ENCODE measurements around the gene TIPARP. TPM values are rescaled to one million over a fixed set of nuclear protein-coding genes. Genes with fewer than 3 reads are reported as not detected.

Gene TIPARP
- total and polyA plus RNA-seq, 7 donors: 12.2 to 42.8 (median 25.8) TPM

DNA sequence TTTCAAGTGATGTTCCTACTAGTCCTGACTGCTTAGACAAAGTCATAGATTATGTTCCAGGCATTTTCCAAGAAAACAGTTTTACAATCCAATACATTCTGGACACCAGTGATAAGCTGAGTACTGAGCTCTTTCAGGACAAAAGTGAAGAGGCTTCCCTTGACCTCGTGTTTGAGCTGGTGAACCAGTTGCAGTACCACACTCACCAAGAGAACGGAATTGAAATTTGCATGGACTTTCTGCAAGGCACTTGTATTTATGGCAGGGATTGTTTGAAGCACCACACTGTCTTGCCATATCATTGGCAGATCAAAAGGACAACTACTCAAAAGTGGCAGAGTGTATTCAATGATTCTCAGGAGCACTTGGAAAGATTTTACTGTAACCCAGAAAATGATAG, 3.8 kb downstream of the TIPARP start:
- Histone ChIP-seq H3K27me3 (no peaks in the 10 kb centered on the region), H3K9me3 (no peaks in the 10 kb centered on the region), H3K4me1 (peaks cover 0 to 77% (median 63%) of the 10 kb centered on the region in 4 donors), H3K36me3 (peaks cover 0 to 32% (median 3%) of the 10 kb centered on the region in 4 donors), H3K4me3 (peak overlapping the region in 1 of 4 donors; percentile 11), H3K27ac (no peak overlapping the region)
- intact Hi-C loops (cut with DNase I): loop anchor here (5.0 kb wide), 1 partner anchor 141 kb away; no protein-coding TSS in a partner anchor
- TF ChIP-seq POLR2AphosphoS5 (IDR thresholded peaks at IDR 0.05) (no peak), POLR2A (IDR thresholded peaks at IDR 0.05) (no peak), EP300 (IDR thresholded peaks at IDR 0.05) (no peak)
- TF ChIP-seq, protein P1, sequence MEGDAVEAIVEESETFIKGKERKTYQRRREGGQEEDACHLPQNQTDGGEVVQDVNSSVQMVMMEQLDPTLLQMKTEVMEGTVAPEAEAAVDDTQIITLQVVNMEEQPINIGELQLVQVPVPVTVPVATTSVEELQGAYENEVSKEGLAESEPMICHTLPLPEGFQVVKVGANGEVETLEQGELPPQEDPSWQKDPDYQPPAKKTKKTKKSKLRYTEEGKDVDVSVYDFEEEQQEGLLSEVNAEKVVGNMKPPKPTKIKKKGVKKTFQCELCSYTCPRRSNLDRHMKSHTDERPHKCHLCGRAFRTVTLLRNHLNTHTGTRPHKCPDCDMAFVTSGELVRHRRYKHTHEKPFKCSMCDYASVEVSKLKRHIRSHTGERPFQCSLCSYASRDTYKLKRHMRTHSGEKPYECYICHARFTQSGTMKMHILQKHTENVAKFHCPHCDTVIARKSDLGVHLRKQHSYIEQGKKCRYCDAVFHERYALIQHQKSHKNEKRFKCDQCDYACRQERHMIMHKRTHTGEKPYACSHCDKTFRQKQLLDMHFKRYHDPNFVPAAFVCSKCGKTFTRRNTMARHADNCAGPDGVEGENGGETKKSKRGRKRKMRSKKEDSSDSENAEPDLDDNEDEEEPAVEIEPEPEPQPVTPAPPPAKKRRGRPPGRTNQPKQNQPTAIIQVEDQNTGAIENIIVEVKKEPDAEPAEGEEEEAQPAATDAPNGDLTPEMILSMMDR (IDR thresholded peaks at IDR 0.05): no peak
- 79 to 89% methylated on average over 2 of the region's 2 CpGs for WGBS, 2 donors
- DNase-seq: no peak

DNA sequence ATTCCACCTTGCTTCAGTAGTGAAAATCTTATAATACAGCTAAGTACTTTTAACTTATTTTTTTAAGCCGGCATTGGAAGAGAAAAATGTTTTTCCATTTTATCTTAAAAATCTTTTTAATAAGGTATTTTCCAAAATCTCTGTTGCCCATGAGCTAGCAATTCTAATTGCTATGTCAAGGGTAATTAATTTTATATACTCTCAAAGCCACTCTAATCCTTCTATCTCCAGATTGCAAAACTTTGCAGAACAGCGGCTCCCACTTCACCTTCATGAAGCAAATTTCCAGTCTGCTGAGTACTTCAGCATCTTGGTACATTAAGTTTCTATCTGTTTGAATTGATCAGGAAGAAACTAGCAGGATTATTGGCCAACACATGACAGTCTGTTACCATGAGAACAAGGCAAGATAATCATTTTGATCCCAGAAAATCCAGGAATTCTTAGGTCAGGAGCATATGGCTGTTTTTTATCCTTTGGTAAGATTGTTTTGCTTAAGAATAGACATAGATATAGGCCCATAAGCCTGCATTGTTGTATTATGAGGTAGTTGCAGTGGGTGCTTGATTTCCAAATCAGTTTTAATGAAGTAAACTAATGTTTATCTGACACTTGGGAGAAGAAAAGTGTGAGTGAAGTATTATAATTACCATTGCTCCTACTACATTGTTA, 6.0 kb downstream of the TIPARP start:
- Histone ChIP-seq H3K27me3 (no peaks in the 10 kb centered on the region), H3K9me3 (no peaks in the 10 kb centered on the region), H3K27ac (peak overlapping the region in 2 of 4 donors; percentile 21 to 47), H3K4me3 (peak overlapping the region in 1 of 4 donors; percentile 15), H3K4me1 (peaks cover 0 to 93% (median 77%) of the 10 kb centered on the region in 4 donors), H3K36me3 (peaks cover 0 to 32% (median 3%) of the 10 kb centered on the region in 4 donors)
- intact Hi-C loops (cut with DNase I): no loop called here
- TF ChIP-seq EP300 (IDR thresholded peaks at IDR 0.05) (no peak), POLR2A (IDR thresholded peaks at IDR 0.05) (no peak), POLR2AphosphoS5 (IDR thresholded peaks at IDR 0.05) (no peak)
- TF ChIP-seq, protein P1 (IDR thresholded peaks at IDR 0.05): no peak
- WGBS, 2 donors: 96 to 97% methylated on average over 2 of the region's 2 CpGs
- no peak for DNase-seq

DNA sequence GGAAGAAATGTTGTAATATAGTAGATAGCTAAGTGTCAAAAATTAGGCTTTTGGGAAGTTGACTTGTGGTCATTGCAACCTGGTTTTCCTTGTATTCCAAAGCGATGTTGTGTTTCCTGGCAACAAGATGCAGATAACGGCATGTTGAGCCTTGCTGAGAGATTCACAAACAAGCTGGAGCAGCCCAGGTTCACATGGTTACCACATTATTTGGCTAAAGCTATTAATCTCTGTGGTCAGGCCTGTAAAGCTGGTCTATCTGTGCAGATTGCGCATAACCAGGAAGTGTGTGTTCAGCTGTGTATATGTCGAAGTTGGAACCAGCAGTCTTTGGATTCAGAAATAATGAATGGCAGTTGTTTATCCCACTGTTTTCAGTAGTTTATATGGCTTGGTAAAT, 6.6 kb downstream of the TIPARP start:
- WGBS, 2 donors: 20 to 44% methylated on average over 4 of the region's 4 CpGs
- no peaks in the 10 kb centered on the region for H3K27me3 ChIP-seq
- H3K9me3 ChIP-seq: no peaks in the 10 kb centered on the region
- peaks cover 0 to 32% (median 3%) of the 10 kb centered on the region in 4 donors for H3K36me3 ChIP-seq
- H3K4me3 ChIP-seq: peak overlapping the region in 1 of 4 donors; percentile 15
- peak overlapping the region in 2 of 4 donors; percentile 21 to 47 for H3K27ac ChIP-seq
- H3K4me1 ChIP-seq: peaks cover 0 to 99% (median 81%) of the 10 kb centered on the region in 4 donors
- intact Hi-C loops (cut with DNase I): no loop called here
- TF ChIP-seq, protein P1 (IDR thresholded peaks at IDR 0.05): no peak
- TF ChIP-seq POLR2AphosphoS5 (IDR thresholded peaks at IDR 0.05): peak in 1 of 4 donors; percentile 34
- peak; percentile 66 for DNase-seq

DNA sequence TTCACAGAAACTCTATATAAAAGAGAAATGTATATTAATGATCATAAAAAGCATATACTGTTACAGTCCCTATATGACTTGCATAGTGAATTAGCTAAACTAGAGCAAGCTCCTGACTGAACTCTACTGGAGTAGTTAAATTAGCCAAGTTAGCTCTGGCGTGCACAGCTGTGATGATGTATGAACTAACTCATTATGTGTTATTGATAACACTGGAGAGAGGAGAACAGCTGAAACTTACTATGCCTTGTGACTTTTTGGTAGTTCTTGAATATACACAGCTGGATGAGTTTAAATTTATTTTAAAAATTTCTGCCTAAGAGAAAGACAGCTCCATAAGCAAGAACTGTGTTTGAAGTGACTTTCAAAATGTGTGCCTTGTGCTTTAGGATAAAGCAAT, 8.1 kb downstream of the TIPARP start:
- Histone ChIP-seq H3K36me3 (peaks cover 0 to 32% (median 3%) of the 10 kb centered on the region in 4 donors), H3K4me1 (peaks cover 0 to 100% (median 80%) of the 10 kb centered on the region in 4 donors), H3K27me3 (no peaks in the 10 kb centered on the region), H3K27ac (no peak overlapping the region), H3K4me3 (no peak overlapping the region), H3K9me3 (no peaks in the 10 kb centered on the region)
- no peak for DNase-seq
- WGBS, 2 donors: 70 to 78% methylated on average over 1 of the region's 1 CpG
- no peak for TF ChIP-seq POLR2AphosphoS5 (IDR thresholded peaks at IDR 0.05)
- TF ChIP-seq, protein P1 (IDR thresholded peaks at IDR 0.05): no peak
- no peak for TF ChIP-seq POLR2A (IDR thresholded peaks at IDR 0.05)
- no peak for TF ChIP-seq EP300 (IDR thresholded peaks at IDR 0.05)
- intact Hi-C loops (cut with DNase I): no loop called here

Data from sigmoid colon (tissue), 7 donors.